Measurements from ENCODE around the gene LPP. TPM values are rescaled to one million over a fixed set of nuclear protein-coding genes. Genes with fewer than 3 reads are reported as not detected.

The LPP gene
- total RNA-seq, 1 experiment from 2014 or later = 20.4 TPM

DNA sequence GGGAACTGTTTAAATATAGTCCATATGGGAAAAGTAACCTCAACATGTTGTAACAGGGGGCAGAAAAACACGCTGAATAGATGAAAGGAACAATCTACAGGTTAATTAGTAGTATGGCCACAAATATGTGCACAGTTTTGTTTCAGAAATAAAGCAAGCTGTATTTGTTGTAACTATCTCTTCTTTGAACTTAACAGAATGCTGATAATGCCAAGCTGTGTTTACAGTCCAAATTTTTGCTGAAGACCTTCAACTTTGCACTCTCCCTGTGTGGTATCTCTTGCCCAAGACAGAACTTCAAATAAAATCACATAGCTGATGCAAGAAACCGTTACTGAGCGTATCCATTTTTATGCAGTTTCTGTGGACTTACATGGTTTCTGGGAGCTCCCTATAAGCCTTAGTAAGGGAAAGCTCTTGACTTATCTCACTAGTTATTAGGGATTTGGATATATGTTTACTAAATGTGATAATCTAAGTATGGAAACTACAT lies 592.4 kb downstream of the LPP start:
- POLR2A ChIA-PET (ENCODE audit: unreplicated experiment) = no interaction called here
- Histone ChIP-seq H3K9ac (ENCODE audit: low read length) (no peak overlapping the region), H3K9me3 (ENCODE audit: low read length) (no peaks in the 10 kb centered on the region), H3K27me3 (ENCODE audit: low read length) (no peaks in the 10 kb centered on the region), H3K4me1 (ENCODE audit: insufficient read depth, low read length) (no peaks in the 10 kb centered on the region), H3K79me2 (ENCODE audit: low read length) (no peaks in the 10 kb centered on the region), H2AFZ (ENCODE audit: low read length) (no peak overlapping the region), H3K4me2 (ENCODE audit: low read length) (no peak overlapping the region), H4K20me1 (ENCODE audit: low read length) (no peaks in the 10 kb centered on the region), H3K9me2 (replicated peaks; ENCODE audit: low read length) (no peaks in the 10 kb centered on the region), H3K36me3 (ENCODE audit: low read depth, low read length) (no peaks in the 10 kb centered on the region), H3F3A (ENCODE audit: low read length, unreplicated experiment) (no peaks in the 10 kb centered on the region), H3K4me3 (ENCODE audit: low read length) (no peak overlapping the region), H3K27ac (ENCODE audit: low read length) (no peak overlapping the region)
- no peak for ATAC-seq
- no peak for TF ChIP-seq EZH2 (IDR thresholded peaks at IDR 0.05; ENCODE audit: low read length, unreplicated experiment)
- TF ChIP-seq, protein P1, sequence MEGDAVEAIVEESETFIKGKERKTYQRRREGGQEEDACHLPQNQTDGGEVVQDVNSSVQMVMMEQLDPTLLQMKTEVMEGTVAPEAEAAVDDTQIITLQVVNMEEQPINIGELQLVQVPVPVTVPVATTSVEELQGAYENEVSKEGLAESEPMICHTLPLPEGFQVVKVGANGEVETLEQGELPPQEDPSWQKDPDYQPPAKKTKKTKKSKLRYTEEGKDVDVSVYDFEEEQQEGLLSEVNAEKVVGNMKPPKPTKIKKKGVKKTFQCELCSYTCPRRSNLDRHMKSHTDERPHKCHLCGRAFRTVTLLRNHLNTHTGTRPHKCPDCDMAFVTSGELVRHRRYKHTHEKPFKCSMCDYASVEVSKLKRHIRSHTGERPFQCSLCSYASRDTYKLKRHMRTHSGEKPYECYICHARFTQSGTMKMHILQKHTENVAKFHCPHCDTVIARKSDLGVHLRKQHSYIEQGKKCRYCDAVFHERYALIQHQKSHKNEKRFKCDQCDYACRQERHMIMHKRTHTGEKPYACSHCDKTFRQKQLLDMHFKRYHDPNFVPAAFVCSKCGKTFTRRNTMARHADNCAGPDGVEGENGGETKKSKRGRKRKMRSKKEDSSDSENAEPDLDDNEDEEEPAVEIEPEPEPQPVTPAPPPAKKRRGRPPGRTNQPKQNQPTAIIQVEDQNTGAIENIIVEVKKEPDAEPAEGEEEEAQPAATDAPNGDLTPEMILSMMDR (conservative IDR thresholded peaks at IDR 0.05; ENCODE audit: low read depth, low read length) = no peak
- no peak for TF ChIP-seq EZH2phosphoT487 (IDR thresholded peaks at IDR 0.05; ENCODE audit: borderline replicate concordance, low read length)
- no TSS peak for BruUV-seq (replicated peaks)
- DNase-seq = no peak
- intact Hi-C loops (cut with micrococcal nuclease) = no loop called here
- CTCF ChIA-PET = no interaction called here

DNA sequence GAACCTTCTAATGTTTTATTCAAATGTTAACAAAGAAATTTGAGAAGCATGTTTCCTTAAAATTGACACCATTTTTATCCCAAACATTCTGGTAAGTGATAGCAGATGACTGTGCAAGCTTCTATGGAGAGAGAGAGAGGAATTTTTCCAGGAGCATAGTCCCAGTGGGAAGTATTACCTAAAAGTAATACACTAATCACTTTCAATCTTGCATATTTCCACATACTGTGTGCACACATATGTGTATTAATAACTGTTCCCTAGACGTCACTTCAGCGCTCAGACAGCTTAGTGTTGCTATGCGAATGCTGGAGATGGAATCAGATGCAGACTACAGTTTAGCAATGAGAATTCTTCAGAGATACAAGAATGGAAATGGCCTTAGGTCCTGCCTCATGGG lies 593.5 kb downstream of the LPP start:
- Histone ChIP-seq H3K4me2 (ENCODE audit: low read length) (no peak overlapping the region), H4K20me1 (ENCODE audit: low read length) (no peaks in the 10 kb centered on the region), H2AFZ (ENCODE audit: low read length) (no peak overlapping the region), H3K27ac (ENCODE audit: low read length) (no peak overlapping the region), H3K9me2 (replicated peaks; ENCODE audit: low read length) (no peaks in the 10 kb centered on the region), H3K4me1 (ENCODE audit: insufficient read depth, low read length) (no peaks in the 10 kb centered on the region), H3K9ac (ENCODE audit: low read length) (no peak overlapping the region), H3K4me3 (ENCODE audit: low read length) (no peak overlapping the region), H3F3A (ENCODE audit: low read length, unreplicated experiment) (no peaks in the 10 kb centered on the region), H3K27me3 (ENCODE audit: low read length) (no peaks in the 10 kb centered on the region), H3K9me3 (ENCODE audit: low read length) (no peaks in the 10 kb centered on the region), H3K79me2 (ENCODE audit: low read length) (no peaks in the 10 kb centered on the region), H3K36me3 (ENCODE audit: low read depth, low read length) (no peaks in the 10 kb centered on the region)
- ChIA-PET CTCF (no interaction called here), POLR2A (ENCODE audit: unreplicated experiment) (no interaction called here)
- BruUV-seq (replicated peaks) = no TSS peak
- DNase-seq = no peak
- intact Hi-C loops (cut with micrococcal nuclease) = no loop called here
- TF ChIP-seq EZH2 (IDR thresholded peaks at IDR 0.05; ENCODE audit: low read length, unreplicated experiment) = no peak
- ATAC-seq = no peak

DNA sequence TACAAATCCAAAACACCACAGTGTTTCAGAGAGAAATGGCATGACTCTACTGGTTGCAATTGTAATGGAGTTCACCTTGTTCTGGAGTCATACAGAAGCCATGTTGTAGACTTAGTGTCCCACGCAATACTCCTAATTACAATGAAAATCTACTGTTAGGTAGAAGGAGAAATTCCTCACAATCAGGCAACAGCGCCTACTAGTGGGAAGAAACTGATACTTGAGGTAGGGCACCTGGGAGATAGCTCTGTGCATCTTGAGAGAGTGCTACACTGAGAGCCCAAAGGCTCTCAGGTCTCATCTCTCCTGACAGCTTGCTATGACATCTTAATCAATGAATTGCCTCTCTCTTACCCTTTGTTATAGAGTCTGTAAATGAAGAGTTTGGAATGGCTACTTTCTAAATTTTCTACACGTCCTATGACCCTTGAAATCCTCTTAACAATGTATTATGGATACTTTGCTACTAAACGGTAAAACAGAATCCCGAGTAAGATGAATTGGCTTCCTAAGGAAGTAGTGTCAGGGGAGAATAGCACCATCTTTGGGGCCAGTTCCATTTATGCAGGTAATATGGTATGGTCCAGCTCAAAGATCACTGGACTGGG lies 595.2 kb downstream of the LPP start:
- Histone ChIP-seq H3K4me3 (ENCODE audit: low read length) (no peak overlapping the region), H3K9ac (ENCODE audit: low read length) (no peak overlapping the region), H3K9me2 (replicated peaks; ENCODE audit: low read length) (no peaks in the 10 kb centered on the region), H3K27ac (ENCODE audit: low read length) (no peak overlapping the region), H3K79me2 (ENCODE audit: low read length) (no peaks in the 10 kb centered on the region), H3K4me2 (ENCODE audit: low read length) (no peak overlapping the region), H3K36me3 (ENCODE audit: low read depth, low read length) (no peaks in the 10 kb centered on the region), H3K27me3 (ENCODE audit: low read length) (no peaks in the 10 kb centered on the region), H4K20me1 (ENCODE audit: low read length) (no peaks in the 10 kb centered on the region), H3K9me3 (ENCODE audit: low read length) (no peaks in the 10 kb centered on the region), H3K4me1 (ENCODE audit: insufficient read depth, low read length) (no peaks in the 10 kb centered on the region), H3F3A (ENCODE audit: low read length, unreplicated experiment) (no peaks in the 10 kb centered on the region), H2AFZ (ENCODE audit: low read length) (no peak overlapping the region)
- ChIA-PET CTCF (interaction anchor here (0.6 kb wide), 1 partner anchor 1006 kb away, joined by 3 read pairs; no protein-coding TSS in a partner anchor), POLR2A (ENCODE audit: unreplicated experiment) (no interaction called here)
- intact Hi-C loops (cut with micrococcal nuclease) = no loop called here
- DNase-seq = peak; percentile 74
- no peak; the same call in 1 of the 2 replicates for ATAC-seq
- TF ChIP-seq EZH2phosphoT487 (IDR thresholded peaks at IDR 0.05; ENCODE audit: borderline replicate concordance, low read length) = no peak
- TF ChIP-seq, protein P1 (conservative IDR thresholded peaks at IDR 0.05; ENCODE audit: low read depth, low read length) = peak; percentile 95
- BruUV-seq (replicated peaks) = no TSS peak

Measured in PC-3 (cell line).